ENCODE measurements around the gene LSM2.

LSM2 gene

DNA sequence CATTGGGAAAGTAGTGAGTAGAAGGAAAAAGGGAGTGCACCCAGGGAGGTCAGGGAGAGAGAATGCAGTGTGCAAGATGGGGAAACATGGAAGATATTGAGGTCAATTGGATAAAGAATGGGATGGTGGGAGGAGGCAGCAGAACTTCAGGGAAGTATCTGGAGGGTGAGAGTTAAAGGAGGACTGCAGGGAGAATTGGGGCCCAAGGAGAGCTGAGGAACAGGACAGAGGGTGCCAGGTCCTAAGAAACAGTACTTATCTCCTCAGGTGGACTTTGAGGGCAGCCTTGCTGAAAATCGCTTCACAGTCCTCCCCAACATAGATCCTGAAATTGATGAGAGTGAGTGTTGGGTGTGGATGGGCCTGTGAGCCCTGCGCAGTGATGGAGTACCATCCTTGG is 48.5 kb downstream of the LSM2 start:
- Histone ChIP-seq H3K27ac (no peak overlapping the region), H3K36me3 (peaks cover 0 to 19% (median 0%) of the 10 kb centered on the region in 3 donors), H3K27me3 (no peaks in the 10 kb centered on the region), H3K4me3 (no peak overlapping the region), H3K4me1 (no peaks in the 10 kb centered on the region), H3K9me3 (no peaks in the 10 kb centered on the region)
- DNase-seq: no peak
- TF ChIP-seq, protein P1, sequence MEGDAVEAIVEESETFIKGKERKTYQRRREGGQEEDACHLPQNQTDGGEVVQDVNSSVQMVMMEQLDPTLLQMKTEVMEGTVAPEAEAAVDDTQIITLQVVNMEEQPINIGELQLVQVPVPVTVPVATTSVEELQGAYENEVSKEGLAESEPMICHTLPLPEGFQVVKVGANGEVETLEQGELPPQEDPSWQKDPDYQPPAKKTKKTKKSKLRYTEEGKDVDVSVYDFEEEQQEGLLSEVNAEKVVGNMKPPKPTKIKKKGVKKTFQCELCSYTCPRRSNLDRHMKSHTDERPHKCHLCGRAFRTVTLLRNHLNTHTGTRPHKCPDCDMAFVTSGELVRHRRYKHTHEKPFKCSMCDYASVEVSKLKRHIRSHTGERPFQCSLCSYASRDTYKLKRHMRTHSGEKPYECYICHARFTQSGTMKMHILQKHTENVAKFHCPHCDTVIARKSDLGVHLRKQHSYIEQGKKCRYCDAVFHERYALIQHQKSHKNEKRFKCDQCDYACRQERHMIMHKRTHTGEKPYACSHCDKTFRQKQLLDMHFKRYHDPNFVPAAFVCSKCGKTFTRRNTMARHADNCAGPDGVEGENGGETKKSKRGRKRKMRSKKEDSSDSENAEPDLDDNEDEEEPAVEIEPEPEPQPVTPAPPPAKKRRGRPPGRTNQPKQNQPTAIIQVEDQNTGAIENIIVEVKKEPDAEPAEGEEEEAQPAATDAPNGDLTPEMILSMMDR (IDR thresholded peaks at IDR 0.05): no peak
- intact Hi-C loops (cut with DNase I; ENCODE audit: low total_unique reads): no loop called here

DNA sequence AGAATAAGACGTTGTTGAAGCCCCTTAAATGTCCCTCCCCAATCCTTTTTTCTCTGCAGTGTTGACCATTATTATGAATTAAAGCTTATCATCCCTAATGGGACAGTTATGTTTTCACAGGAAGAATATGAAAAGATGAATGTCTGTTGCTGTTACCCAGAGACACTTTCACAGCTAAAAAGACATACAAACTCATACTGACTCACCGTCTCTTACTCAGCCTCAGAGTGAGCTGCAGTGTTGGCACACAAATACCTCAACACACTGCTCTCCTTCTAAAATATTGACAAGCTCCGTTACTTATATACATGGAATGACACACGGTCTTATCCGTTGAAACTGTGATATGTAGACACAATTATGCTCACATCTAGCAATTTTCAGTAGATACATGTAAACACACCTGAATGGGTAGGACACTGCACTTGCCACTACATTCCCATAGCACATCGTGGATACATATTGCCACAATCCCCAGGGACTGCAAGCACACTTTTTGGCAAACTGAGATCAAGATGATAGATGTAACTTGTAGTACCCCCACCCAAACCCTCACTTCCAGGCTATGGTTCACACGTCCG is 53.9 kb downstream of the LSM2 start:
- intact Hi-C loops (cut with DNase I; ENCODE audit: low total_unique reads): no loop called here
- H3K27me3 ChIP-seq: no peaks in the 10 kb centered on the region
- no peaks in the 10 kb centered on the region for H3K36me3 ChIP-seq
- no peaks in the 10 kb centered on the region for H3K9me3 ChIP-seq
- H3K4me1 ChIP-seq: no peaks in the 10 kb centered on the region
- DNase-seq: no peak
- TF ChIP-seq, protein P1 (IDR thresholded peaks at IDR 0.05): no peak
- H3K4me3 ChIP-seq: no peak overlapping the region
- H3K27ac ChIP-seq: no peak overlapping the region

DNA sequence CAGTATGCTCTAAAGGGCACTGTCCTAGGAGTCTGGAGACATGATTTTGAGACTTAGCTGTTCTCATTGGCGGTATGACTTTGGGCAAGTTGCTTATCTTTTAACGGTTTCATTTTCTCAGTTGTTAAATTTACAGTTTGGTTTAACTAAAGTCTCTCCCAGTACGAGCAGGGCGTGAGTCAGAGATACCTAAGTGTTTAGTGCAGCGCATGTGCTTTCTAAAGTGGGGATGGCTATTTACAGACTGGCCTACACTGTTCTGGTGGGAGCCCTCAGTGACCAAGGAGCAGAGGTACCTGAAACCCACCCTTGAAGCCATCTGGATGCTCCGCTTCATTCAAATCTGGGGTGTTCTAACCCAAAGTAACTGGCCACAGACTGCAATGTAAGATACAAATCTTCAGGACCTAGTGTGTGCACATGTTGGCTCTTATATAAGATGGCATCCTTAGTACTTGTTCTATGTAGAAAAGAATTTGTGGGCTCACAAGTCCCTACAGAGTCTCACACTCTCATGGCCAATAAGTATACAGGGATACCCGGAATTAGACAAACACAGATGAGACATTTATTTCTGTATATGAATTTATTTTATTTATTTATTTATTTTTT is 56.2 kb downstream of the LSM2 start:
- H3K4me1 ChIP-seq: no peaks in the 10 kb centered on the region
- intact Hi-C loops (cut with DNase I; ENCODE audit: low total_unique reads): no loop called here
- DNase-seq: no peak
- no peaks in the 10 kb centered on the region for H3K27me3 ChIP-seq
- TF ChIP-seq, protein P1 (IDR thresholded peaks at IDR 0.05): no peak
- no peak overlapping the region for H3K4me3 ChIP-seq
- H3K36me3 ChIP-seq: no peaks in the 10 kb centered on the region
- no peaks in the 10 kb centered on the region for H3K9me3 ChIP-seq
- no peak overlapping the region for H3K27ac ChIP-seq

DNA sequence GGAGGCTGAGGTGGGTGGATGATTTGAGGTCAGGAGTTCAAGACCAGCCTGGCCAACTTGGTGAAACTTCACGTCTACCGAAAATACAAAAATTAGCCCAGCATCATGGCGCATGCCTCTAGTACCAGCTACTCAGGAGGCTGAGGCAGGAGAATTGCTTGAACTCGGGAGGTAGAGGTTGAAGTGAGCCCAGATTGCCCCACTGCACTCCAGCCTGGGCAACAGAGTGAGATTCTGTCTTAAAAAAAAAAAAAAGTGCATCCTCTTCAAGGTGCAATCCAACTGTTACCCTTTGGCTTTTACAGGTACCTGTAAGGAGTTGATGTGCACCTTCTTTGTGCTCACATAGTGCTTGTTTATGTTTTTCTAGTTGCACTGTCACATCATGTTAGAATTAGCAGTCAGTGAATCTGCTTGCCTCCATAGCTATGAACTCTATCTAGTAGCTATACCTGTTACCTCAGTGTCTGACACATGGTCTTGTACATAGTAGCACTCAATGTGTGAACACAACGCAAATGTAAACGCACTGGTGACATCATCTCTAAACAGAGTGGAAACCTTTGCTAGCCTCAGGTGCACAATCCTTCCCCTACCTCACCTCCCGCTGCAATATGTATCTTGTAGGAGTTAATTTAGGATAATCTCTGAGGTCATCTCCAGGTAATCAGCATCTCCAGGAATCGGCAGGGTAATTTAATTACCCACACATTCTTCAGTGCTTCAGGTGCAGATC is 57.3 kb downstream of the LSM2 start:
- Histone ChIP-seq H3K27ac (no peak overlapping the region), H3K4me1 (no peaks in the 10 kb centered on the region), H3K9me3 (no peaks in the 10 kb centered on the region), H3K4me3 (no peak overlapping the region), H3K27me3 (no peaks in the 10 kb centered on the region), H3K36me3 (no peaks in the 10 kb centered on the region)
- no peak for DNase-seq
- TF ChIP-seq, protein P1 (IDR thresholded peaks at IDR 0.05): no peak
- intact Hi-C loops (cut with DNase I; ENCODE audit: low total_unique reads): no loop called here
